Vagina (tissue), 2 donors: Measurements from ENCODE around the gene GRIP2.

Experiments used
- POLR2A ChIP-seq, 2 donors: fragments of 450-650 bp; IDR thresholded peaks; one replicate each; pipeline ENCODE4 v1.6.1; 2017; ENCODE audit warnings: antibody characterized with exemption in 2 of 2, mild to moderate bottlenecking in 2 of 2, moderate library complexity in 2 of 2
- POLR2AphosphoS5 ChIP-seq, 2 donors: sonication (generic); formaldehyde crosslinking; IDR thresholded peaks; one replicate each; pipeline ENCODE4 v1.9.0; 2017; ENCODE audit warnings: antibody characterized with exemption in 2 of 2, mild to moderate bottlenecking in 2 of 2, low read depth in 1 of 2; ENCODE audit not compliant: insufficient read depth in 1 of 2
- TF ChIP-seq, protein P1 (sequence below), 3 experiments: fragments of 450-650 bp in 2 of 3; fragments of 200-600 bp in 1 of 3; sonication (generic) in 1 of 3; IDR thresholded peaks; one replicate each; pipeline ENCODE4 v1.5.1; 2017 to 2019; ENCODE audit warnings: antibody characterized with exemption in 3 of 3, mild to moderate bottlenecking in 2 of 3, moderate library complexity in 2 of 3

DNA sequence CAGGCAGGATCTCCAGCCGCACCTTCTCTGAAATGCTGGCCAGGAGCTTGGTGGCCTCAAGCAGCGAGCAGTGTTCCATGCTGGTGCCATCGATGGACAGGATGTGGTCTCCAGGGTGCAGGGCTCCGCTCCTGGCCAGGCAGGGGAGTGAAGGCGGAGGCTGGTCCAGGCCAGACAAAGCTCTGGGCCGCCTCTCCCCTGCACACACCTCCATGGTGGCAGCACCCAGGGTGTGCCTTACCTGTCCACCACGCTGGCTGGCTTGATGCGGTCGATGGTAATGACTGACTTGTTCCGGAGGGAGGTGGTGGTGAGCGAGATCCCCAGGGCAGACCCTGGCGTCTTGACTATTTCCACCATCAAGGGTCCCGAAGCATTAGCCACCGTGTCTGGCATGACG, 20.0 kb downstream of the GRIP2 start:
- TF ChIP-seq, protein P1, sequence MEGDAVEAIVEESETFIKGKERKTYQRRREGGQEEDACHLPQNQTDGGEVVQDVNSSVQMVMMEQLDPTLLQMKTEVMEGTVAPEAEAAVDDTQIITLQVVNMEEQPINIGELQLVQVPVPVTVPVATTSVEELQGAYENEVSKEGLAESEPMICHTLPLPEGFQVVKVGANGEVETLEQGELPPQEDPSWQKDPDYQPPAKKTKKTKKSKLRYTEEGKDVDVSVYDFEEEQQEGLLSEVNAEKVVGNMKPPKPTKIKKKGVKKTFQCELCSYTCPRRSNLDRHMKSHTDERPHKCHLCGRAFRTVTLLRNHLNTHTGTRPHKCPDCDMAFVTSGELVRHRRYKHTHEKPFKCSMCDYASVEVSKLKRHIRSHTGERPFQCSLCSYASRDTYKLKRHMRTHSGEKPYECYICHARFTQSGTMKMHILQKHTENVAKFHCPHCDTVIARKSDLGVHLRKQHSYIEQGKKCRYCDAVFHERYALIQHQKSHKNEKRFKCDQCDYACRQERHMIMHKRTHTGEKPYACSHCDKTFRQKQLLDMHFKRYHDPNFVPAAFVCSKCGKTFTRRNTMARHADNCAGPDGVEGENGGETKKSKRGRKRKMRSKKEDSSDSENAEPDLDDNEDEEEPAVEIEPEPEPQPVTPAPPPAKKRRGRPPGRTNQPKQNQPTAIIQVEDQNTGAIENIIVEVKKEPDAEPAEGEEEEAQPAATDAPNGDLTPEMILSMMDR (IDR thresholded peaks at IDR 0.05): no peak
- TF ChIP-seq POLR2A (IDR thresholded peaks at IDR 0.05) (no peak), POLR2AphosphoS5 (IDR thresholded peaks at IDR 0.05; ENCODE audit: insufficient read depth in 1 of 2, low read depth in 1 of 2) (no peak)
